CD1c-positive myeloid dendritic cell (primary cell): ENCODE measurements around the gene EFNB1.

Experiments used
- DNase-seq: peaks from one replicate; pipeline ENCODE4 v3.0.0-alpha.2; 2016; ENCODE audit errors: extremely low spot score

The EFNB1 gene

GRCh38 chrX:68827848-68828624, 785 bp upstream of the EFNB1 start:
- DNase-seq, result peak; percentile 69

DNA sequence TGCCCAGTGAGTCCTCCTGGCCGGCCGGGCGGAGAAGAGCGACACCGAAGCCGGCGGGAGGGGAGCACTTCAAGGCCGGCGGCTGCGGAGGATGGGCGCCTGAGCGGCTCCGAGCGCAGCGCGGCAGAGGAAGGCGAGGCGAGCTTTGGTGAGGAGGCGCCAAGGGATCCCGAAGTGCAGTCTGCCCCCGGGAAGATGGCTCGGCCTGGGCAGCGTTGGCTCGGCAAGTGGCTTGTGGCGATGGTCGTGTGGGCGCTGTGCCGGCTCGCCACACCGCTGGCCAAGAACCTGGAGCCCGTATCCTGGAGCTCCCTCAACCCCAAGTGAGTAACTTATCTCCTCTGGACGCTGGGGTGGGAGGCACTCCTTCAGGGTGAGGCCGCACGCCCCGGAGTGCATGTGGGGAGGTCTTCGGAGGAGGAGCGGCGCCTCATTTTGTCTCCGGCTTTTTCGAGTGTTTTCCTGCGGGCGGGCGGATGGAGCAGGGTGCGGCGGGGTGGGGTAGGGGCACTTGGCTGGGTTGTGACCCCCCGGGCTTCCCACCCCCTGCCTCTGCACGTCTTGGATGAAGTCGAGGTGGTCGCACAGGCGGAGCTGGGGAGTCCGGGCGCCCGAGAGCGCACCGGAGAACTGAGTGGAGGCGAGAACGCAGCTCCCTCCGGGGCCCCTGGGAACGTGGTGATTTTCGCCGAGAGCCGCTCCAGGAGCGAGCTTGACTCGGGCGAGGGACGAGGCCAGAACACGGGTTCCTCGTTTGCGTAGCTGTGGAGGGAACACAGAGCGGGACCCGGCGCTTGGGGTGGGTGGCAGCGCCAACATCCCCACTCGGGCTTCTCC, 979 bp downstream of the EFNB1 start:
- DNase-seq, result peak; percentile 16

DNA sequence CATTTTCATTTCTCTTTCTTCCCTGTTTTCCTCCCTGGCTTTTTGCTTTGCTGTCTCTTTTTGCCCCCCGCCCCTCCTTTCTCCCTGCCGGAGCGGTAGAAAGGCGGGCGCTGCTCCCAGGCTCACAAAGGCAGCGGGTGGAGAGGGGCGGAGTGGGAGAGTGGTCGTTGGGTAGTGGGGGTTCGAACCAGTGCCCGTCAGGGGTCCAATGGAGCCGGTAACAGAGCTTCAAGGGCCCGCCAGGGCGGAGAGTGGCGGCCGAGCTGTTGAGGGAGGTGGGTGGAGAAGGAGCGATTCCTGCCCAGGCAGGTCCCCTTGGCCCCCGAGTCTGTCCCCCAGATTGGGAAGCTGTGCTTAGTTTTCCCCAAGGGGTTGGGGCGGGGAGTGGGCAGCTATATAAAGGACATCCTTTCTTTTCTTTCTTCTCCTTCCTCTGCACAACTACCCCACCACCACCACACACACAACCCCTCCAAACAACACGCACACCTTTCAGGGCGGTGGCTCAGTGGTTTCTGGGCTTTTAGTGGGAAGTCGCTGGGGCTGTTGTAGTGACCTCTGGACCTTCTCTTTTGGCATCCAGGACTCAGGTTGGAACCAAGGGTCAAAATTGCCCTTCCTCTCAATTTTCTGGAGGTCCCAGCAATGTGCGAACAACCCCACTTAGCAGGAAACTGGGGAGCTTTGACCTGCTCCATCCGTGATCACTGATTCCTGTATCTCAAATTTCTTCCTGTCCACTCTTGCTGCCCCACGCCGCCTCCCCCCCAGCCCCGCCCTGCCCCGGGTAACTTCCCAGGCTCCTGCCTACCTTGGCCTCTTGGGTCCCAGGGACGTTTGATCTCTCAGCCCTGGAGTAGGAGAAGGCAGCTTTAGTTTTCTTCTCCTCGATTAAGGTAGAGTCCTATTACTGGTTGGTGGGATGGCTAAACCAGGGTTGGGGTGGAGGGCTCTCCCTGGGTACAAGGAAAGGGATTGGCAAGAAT, 1.9 kb downstream of the EFNB1 start:
- no peak for DNase-seq

- DNase-seq, result no peak
Measured at GRCh38 chrX:68831405-68832100, 2.7 kb downstream of the EFNB1 start.

DNA sequence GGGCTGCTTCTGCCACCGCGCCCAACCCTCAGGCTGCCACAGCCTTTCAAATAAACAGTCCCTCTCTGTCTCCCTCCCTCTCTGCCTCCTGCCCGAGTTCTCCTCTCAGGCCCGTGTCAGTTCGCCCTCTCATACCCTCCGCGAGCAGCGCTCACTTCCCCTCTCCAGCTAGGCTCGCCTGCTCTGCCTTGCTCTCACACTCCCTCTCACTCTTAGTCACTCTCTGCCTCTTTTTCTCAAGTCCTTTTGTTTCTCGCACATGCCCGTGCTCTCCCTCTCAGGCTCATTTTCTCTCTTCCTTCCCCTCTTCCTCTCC, 3.2 kb downstream of the EFNB1 start:
- peak; percentile 57 for DNase-seq

GRCh38 chrX:68832516-68833447, 4.0 kb downstream of the EFNB1 start:
- DNase-seq, result no peak

- no peak for DNase-seq
Measured at GRCh38 chrX:68833448-68833805, 4.6 kb downstream of the EFNB1 start.

GRCh38 chrX:68833855-68834331, 5.1 kb downstream of the EFNB1 start:
- no peak for DNase-seq

DNA sequence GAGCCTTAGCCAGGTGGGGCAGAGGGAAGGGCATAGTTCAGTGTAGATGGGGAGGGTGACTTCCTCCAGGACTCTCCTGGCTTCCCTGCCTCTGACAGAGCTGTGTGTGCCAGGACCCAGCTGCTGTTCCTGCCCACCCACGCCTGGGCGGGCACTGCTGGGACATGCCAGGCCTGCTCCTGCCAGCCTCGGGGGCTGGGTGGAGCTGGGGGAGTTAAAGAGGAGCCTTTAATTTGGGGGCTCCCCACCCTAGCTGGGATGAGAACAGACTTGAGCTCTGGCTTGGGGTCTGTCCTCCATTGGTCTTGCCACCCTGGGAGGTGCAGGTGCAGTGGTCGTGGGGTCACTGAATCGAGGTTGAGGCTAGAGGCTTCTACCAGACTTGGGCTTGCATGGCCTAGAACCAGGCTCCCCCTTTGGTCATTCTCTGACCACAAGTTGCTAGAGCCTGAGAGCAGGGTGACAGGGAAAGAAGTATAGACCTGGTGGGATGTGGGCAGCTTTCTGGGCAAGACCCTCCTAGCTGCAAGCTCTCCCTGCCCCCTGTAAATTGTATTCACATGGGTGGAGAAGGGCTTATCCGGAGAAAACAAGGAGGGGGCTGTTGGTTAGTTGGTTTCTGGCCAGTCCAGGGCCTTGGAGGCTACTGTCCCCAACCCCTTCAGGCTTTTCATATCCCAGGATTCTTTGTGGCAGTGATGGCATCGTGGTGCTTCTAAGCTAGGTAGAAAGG, 5.7 kb downstream of the EFNB1 start:
- no peak for DNase-seq

GRCh38 chrX:68835104-68835442, 6.3 kb downstream of the EFNB1 start:
- DNase-seq, result no peak

DNA sequence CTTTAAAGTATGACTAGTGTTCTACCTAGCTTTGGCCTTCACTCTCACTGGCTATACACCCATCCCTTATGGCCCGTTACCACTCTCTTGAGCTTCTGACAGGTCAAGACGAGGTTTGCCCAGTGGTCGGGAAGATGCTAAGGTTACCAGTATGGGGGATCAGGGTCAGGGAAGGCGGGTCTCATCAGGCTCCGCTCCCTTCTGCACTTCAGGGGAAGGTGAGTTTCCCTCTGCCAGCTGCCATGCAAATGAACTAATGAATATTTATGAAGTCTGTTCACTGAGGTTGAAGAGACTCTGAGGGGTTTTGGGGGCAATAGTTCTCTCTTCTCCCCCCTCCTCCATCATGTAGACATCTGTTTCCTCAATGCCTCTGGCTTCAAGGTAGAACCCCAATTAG, 6.6 kb downstream of the EFNB1 start:
- no peak for DNase-seq

DNA sequence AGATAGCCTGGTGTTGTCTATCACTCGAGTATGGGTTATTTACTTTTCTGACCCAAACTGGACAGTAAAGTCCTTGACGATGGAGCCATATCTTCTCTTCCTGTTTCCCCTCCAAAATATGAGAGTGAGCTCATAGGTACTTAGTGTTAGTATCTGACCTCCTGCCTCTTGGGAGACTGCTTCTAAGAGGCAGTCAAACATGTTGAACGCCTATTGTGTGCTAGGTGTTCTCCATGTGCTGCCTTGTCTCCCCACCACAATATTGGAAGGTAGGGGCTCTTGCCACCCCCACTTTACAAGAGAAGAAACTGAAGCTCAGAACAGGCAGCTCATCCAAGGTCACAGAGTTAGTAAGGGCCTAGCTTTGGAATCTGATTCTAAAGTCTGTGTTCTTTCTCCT, 8.3 kb downstream of the EFNB1 start:
- DNase-seq, result no peak

- DNase-seq, result no peak
Measured at GRCh38 chrX:68838571-68838910, 9.7 kb downstream of the EFNB1 start.

GRCh38 chrX:68839771-68840170, 10.9 kb downstream of the EFNB1 start:
- no peak for DNase-seq

DNA sequence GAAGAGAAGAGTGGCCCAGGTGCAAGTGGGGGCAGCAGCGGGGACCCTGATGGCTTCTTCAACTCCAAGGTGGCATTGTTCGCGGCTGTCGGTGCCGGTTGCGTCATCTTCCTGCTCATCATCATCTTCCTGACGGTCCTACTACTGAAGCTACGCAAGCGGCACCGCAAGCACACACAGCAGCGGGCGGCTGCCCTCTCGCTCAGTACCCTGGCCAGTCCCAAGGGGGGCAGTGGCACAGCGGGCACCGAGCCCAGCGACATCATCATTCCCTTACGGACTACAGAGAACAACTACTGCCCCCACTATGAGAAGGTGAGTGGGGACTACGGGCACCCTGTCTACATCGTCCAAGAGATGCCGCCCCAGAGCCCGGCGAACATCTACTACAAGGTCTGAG, 11.4 kb downstream of the EFNB1 start:
- DNase-seq, result no peak

DNA sequence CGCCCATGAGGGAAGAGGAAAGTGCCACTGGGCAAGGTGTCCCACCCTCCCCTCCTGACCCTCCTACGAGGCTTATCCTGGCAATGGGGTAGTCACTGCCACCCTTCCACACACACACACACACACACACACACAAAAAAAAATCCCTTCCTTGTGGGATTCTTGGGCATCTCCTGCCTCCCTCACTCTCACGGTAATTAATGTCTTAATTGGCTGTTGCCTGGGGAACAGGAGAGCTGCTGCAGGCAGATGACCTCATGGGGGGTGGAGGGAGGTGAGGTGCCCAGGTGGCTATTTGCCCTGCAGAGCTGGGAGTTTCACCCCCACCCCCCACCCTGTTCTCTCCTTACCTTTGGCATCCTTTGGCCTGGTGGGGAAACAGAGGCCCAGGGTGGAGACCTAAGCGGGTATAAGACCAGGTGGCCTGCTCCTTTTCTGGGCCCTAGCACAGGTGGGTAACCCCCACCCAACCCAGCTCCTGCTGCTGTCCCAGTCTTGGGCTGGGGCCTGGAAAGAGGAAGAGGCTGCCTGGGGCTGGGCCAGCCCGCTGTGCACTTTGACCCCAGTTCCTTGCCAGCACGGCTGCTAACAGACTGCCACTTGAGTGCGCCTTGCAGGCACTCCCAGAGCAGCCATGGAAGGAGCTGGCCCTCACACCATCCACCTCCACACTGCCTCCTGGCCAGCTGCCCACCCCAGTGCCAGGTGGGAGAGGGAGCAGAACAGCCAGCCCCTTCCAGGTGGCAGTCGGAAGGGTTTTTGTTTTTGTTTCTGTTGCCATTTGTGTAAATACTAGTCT, 12.6 kb downstream of the EFNB1 start:
- DNase-seq, result peak; percentile 30

- no peak for DNase-seq
Measured at GRCh38 chrX:68842351-68842750, 13.5 kb downstream of the EFNB1 start.

DNA sequence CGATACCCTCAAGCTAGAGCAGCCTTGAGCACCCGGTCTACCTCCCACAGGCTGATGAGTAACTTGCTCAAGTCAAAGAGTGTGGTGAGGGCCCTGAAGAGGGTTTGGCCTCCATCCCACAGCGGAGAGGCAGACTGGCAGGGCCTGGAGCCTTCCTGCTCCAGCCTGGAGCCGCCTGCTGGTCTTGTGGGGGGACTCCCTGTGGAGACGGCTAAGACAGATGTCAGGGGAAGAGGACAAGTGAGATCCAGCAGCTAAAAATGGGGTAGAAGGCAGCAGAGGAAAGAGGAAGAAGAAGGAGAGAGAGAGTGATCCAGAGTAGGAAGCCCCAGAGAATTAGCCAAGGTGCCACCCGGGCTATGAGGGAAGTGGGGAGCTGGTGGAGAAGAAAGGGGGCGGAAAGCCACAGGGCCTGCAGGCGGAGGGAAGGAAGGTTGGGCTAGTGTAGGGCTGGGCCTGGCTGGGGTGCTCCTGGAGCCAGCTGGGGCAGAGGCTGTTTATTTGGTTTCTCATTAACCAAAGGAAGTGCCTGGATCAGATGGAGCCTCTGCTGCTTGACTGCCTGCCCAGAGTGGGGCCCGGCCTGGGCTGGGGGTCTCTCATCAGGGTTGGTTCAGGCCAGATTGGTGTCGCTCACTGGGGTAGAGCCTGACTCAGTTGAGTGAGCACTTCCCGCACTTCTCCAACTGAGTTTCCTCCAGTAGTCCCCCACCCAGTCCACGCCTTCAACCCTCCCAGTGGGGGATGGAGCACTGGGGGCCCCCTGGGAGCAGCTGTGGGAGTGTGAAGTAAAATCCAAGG, 14.2 kb downstream of the EFNB1 start:
- peak; percentile 56 for DNase-seq
